MM.1S (cell line): Measurements from ENCODE around the gene MYH11.

Experiments
- DNase-seq: peaks from one replicate; pipeline ENCODE4 v3.0.0-alpha.2; 2015
- H2AFZ ChIP-seq: fragments of 300-600 bp; sonication (generic); 2 replicates; pipeline ENCODE4 v1.6.0; 2016; ENCODE audit warnings: antibody characterized with exemption, low read length
- H3F3A ChIP-seq: fragments of 300-600 bp; sonication (generic); 2 replicates; pipeline ENCODE4 v1.6.1; 2016; ENCODE audit warnings: mild to moderate bottlenecking, antibody characterized with exemption, low read length, moderate library complexity, mixed read lengths; ENCODE audit not compliant: insufficient read depth
- H3K27ac ChIP-seq: fragments of 300-600 bp; sonication (generic); 2 replicates; pipeline ENCODE4 v1.5.1; 2016; ENCODE audit warnings: mild to moderate bottlenecking, low read length
- H3K27me3 ChIP-seq: fragments of 300-600 bp; sonication (generic); replicated peaks from 2 replicates; pipeline ENCODE4 v1.6.0; 2016; ENCODE audit warnings: low read length; ENCODE audit not compliant: insufficient read depth
- H3K36me3 ChIP-seq: fragments of 300-600 bp; sonication (generic); replicated peaks from 2 replicates; pipeline ENCODE4 v1.6.1; 2016; ENCODE audit warnings: mild to moderate bottlenecking, low read length, mixed read lengths; ENCODE audit not compliant: insufficient read depth
- H3K4me1 ChIP-seq: fragments of 300-600 bp; sonication (generic); 2 replicates; pipeline ENCODE4 v1.6.1; 2016; ENCODE audit warnings: low read length, mixed read lengths
- H3K4me2 ChIP-seq: fragments of 300-600 bp; sonication (generic); 2 replicates; pipeline ENCODE4 v1.6.0; 2016; ENCODE audit warnings: low read depth, low read length
- H3K4me3 ChIP-seq: fragments of 300-600 bp; sonication (generic); 2 replicates; pipeline ENCODE4 v1.5.1; 2016; ENCODE audit warnings: low read length, mixed read lengths
- H3K79me2 ChIP-seq: fragments of 300-600 bp; sonication (generic); 2 replicates; pipeline ENCODE4 v1.6.1; 2016; ENCODE audit warnings: mixed run types, low read length, mixed read lengths
- H3K9ac ChIP-seq: fragments of 300-600 bp; sonication (generic); 2 replicates; pipeline ENCODE4 v1.6.1; 2016; ENCODE audit warnings: low read length, mixed read lengths
- H3K9me2 ChIP-seq: fragments of 300-600 bp; sonication (generic); replicated peaks from 2 replicates; pipeline ENCODE4 v1.6.1; 2016; ENCODE audit warnings: mild to moderate bottlenecking, low read length, mixed read lengths; ENCODE audit not compliant: insufficient read depth
- H3K9me3 ChIP-seq: fragments of 300-600 bp; sonication (generic); replicated peaks from 2 replicates; pipeline ENCODE4 v1.6.1; 2016; ENCODE audit warnings: mild to moderate bottlenecking, low read length, mixed read lengths; ENCODE audit not compliant: insufficient read depth
- H4K20me1 ChIP-seq: fragments of 300-600 bp; sonication (generic); 2 replicates; pipeline ENCODE4 v1.6.1; 2016; ENCODE audit warnings: mild to moderate bottlenecking, low read length, moderate library complexity, mixed read lengths; ENCODE audit not compliant: insufficient read depth
- EZH2 ChIP-seq: fragments of 300-600 bp; sonication (generic); optimal IDR thresholded peaks from 2 replicates; pipeline ENCODE3; 2017; ENCODE audit warnings: low read depth, mild to moderate bottlenecking, antibody characterized with exemption, low read length, mixed read lengths
- EZH2phosphoT487 ChIP-seq: fragments of 300-600 bp; sonication (generic); IDR thresholded peaks from 2 replicates; pipeline ENCODE4 v1.6.1; 2018; ENCODE audit warnings: antibody characterized with exemption, low read length
- TF ChIP-seq, protein P1 (sequence below): fragments of 300-600 bp; sonication (generic); IDR thresholded peaks from 2 replicates; pipeline ENCODE4 v1.5.1; 2016; ENCODE audit warnings: antibody characterized with exemption, low read length, mixed read lengths

MYH11 gene

DNA sequence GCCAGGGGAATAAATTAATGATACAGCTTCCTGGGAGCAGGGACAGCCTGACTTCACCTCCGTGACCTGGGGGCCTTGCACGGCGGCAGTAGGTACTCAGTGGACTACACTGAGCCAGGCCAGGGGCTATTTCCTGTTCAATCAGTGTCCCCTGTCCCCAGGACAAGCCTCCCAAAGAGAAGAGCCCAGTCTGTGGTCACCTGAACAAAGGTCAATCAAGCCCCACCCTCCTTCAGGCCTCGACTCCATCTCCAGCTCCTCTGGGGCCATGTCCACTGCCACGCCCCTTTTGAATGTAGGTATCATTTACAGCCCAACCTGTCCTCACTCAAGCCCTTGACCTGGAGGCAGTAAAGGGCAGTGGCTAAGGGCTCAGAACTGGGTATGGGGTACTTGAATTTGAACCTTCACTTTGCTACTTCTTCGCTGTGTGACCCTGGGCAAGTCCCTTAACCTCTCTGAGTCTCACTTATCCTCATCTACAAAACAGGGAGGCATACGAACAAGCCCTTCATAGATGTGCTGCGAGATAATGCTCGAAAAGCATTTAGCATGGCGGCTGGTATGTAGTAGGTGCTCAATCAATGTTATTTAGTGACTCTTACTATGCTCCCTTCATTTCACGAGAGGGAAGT is 29.0 kb downstream of the MYH11 start:
- DNase-seq = no peak
- Histone ChIP-seq H2AFZ (no peak overlapping the region), H3K4me1 (no peaks in the 10 kb centered on the region), H3K4me3 (no peak overlapping the region), H3F3A (no peaks in the 10 kb centered on the region), H3K27ac (no peak overlapping the region), H3K9ac (no peak overlapping the region), H3K9me2 (no peaks in the 10 kb centered on the region), H3K27me3 (no peaks in the 10 kb centered on the region), H3K36me3 (no peaks in the 10 kb centered on the region), H4K20me1 (no peaks in the 10 kb centered on the region), H3K79me2 (no peaks in the 10 kb centered on the region), H3K4me2 (no peak overlapping the region), H3K9me3 (no peaks in the 10 kb centered on the region)
- TF ChIP-seq EZH2phosphoT487 (no peak), EZH2 (no peak)
- TF ChIP-seq, protein P1, sequence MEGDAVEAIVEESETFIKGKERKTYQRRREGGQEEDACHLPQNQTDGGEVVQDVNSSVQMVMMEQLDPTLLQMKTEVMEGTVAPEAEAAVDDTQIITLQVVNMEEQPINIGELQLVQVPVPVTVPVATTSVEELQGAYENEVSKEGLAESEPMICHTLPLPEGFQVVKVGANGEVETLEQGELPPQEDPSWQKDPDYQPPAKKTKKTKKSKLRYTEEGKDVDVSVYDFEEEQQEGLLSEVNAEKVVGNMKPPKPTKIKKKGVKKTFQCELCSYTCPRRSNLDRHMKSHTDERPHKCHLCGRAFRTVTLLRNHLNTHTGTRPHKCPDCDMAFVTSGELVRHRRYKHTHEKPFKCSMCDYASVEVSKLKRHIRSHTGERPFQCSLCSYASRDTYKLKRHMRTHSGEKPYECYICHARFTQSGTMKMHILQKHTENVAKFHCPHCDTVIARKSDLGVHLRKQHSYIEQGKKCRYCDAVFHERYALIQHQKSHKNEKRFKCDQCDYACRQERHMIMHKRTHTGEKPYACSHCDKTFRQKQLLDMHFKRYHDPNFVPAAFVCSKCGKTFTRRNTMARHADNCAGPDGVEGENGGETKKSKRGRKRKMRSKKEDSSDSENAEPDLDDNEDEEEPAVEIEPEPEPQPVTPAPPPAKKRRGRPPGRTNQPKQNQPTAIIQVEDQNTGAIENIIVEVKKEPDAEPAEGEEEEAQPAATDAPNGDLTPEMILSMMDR = no peak

DNA sequence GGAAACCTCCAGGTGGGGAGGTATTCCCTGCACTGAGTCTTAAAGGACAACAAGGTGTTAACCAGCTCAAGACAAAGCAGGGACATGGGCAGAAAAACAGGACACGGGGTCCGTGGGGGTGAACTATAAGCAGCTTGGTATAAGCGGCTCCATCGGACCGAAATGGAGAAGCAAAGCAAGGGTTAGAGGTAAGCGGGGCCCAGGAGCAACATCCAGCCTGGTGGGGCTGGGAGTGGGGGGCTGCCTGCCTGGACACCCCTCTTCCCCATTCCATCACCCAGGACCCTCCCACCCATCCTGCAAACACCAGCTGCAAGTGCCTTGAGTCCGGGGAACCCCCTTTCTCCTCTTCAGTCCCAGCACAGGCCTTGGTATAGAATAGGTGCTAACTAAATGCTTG is 29.5 kb downstream of the MYH11 start:
- H3K27ac ChIP-seq = no peak overlapping the region
- no peaks in the 10 kb centered on the region for H3K4me1 ChIP-seq
- H3K27me3 ChIP-seq = no peaks in the 10 kb centered on the region
- no peak overlapping the region for H2AFZ ChIP-seq
- H3K4me3 ChIP-seq = no peak overlapping the region
- H4K20me1 ChIP-seq = no peaks in the 10 kb centered on the region
- no peak overlapping the region for H3K9ac ChIP-seq
- TF ChIP-seq EZH2 (no peak), EZH2phosphoT487 (no peak)
- TF ChIP-seq, protein P1 = no peak
- no peak overlapping the region for H3K4me2 ChIP-seq
- H3K9me3 ChIP-seq = no peaks in the 10 kb centered on the region
- no peaks in the 10 kb centered on the region for H3K9me2 ChIP-seq
- DNase-seq = no peak
- H3K79me2 ChIP-seq = no peaks in the 10 kb centered on the region
- no peaks in the 10 kb centered on the region for H3F3A ChIP-seq
- no peaks in the 10 kb centered on the region for H3K36me3 ChIP-seq

DNA sequence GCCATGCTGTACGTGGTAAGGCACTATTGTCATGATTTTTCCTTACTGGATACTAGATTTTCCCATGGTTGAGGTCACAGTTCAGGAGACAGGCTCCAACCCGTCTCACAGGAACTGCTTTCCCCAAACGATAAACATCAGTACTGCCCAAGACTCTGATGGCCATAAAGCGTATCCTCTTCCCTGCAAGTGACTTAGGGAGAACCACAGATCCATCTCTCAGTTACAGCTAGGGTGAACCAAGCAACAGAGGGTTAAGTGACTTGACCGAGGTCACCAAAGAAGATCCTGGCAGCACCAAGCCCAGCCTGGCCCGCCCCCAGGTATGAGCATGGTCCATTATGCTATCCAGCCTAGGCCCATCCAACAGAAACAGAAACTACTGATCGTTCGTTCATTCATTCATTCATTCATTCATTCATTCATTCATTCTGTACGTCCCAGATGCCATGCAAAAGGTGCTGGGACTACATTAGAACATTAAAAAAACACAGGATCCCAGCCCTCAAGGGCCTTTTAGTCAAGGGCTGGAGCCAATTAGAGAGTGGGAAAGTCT is 31.0 kb downstream of the MYH11 start:
- TF ChIP-seq, protein P1 = no peak
- TF ChIP-seq EZH2 (no peak), EZH2phosphoT487 (no peak)
- Histone ChIP-seq H3K9ac (no peak overlapping the region), H2AFZ (no peak overlapping the region), H3K79me2 (no peaks in the 10 kb centered on the region), H3K27me3 (no peaks in the 10 kb centered on the region), H4K20me1 (no peaks in the 10 kb centered on the region), H3K4me1 (no peaks in the 10 kb centered on the region), H3K9me2 (no peaks in the 10 kb centered on the region), H3K36me3 (no peaks in the 10 kb centered on the region), H3K9me3 (no peaks in the 10 kb centered on the region), H3F3A (no peaks in the 10 kb centered on the region), H3K4me3 (no peak overlapping the region), H3K4me2 (no peak overlapping the region), H3K27ac (no peak overlapping the region)
- DNase-seq = no peak
